Neural progenitor cell (in vitro differentiated cells): Measurements from ENCODE around the gene NEU3.

ENCODE experiments used
- EZH2 ChIP-seq: fragments of 200-600 bp; sonication (generic); IDR thresholded peaks from 2 replicates; pipeline ENCODE4 v1.6.1; 2017; ENCODE audit warnings: antibody characterized with exemption, mild to moderate bottlenecking, moderate library complexity
- EZH2phosphoT487 ChIP-seq: fragments of 200-600 bp; sonication (generic); IDR thresholded peaks from 2 replicates; pipeline ENCODE4 v1.6.1; 2017; ENCODE audit warnings: antibody characterized with exemption
- TF ChIP-seq, protein P1 (sequence below): fragments of 200-600 bp; sonication (generic); IDR thresholded peaks from 2 replicates; pipeline ENCODE4 v1.5.1; 2017; ENCODE audit warnings: antibody characterized with exemption, mild to moderate bottlenecking

DNA sequence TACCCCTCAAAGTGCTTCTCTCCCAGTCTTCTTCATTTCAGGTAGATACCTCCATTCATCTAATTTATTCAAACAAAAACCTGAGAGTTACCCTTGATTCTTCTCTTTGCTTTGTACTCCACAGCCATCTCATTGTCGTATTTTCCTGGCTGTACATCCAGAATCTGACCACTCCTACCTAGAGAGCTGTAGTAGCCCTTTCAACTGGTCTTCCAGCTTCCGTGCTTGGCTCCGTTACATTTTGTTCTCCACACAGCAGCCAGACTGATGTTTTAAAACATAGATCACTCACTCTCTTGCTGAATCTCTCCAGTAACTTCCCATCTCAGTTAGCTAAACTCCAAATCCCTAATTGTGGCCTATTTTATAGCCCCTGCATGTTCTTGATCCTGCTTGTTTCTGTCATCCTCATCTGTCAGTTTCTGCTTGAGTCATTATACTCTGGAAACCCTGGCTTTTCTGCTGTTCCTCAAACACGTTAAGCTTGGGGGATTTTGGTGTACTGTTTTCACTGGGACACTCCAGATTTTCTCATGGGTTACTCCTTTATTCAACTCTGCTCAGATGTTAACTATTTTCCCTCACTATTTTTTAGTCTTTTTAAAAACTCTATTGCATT, 32.2 kb upstream of the NEU3 start:
- TF ChIP-seq EZH2 (no peak), EZH2phosphoT487 (no peak)
- TF ChIP-seq, protein P1, sequence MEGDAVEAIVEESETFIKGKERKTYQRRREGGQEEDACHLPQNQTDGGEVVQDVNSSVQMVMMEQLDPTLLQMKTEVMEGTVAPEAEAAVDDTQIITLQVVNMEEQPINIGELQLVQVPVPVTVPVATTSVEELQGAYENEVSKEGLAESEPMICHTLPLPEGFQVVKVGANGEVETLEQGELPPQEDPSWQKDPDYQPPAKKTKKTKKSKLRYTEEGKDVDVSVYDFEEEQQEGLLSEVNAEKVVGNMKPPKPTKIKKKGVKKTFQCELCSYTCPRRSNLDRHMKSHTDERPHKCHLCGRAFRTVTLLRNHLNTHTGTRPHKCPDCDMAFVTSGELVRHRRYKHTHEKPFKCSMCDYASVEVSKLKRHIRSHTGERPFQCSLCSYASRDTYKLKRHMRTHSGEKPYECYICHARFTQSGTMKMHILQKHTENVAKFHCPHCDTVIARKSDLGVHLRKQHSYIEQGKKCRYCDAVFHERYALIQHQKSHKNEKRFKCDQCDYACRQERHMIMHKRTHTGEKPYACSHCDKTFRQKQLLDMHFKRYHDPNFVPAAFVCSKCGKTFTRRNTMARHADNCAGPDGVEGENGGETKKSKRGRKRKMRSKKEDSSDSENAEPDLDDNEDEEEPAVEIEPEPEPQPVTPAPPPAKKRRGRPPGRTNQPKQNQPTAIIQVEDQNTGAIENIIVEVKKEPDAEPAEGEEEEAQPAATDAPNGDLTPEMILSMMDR, result no peak
